HCT116 (cell line): ENCODE measurements around the gene OSGIN1.

ENCODE experiments used
- CTCF ChIP-seq, 3 experiments: fragments of 200-600 bp in 1 of 3; sonication (generic) in 1 of 3; IDR thresholded peaks in 2 of 3; conservative IDR thresholded peaks in 1 of 3; 2 replicates each; pipeline ENCODE4 v1.5.1; 2012 to 2017; ENCODE audit warnings: low read depth in 2 of 3, low read length in 2 of 3, antibody characterized with exemption in 1 of 3, borderline replicate concordance in 1 of 3, control low read depth in 1 of 3, mild to moderate bottlenecking in 1 of 3, mixed read lengths in 1 of 3, mixed run types in 1 of 3, moderate library complexity in 1 of 3; ENCODE audit not compliant: insufficient read depth in 1 of 3
- EZH2 ChIP-seq: fragments of 200-600 bp; sonication (generic); IDR thresholded peaks from 2 replicates; pipeline ENCODE4 v1.6.1; 2017; ENCODE audit warnings: antibody characterized with exemption, mixed run types
- EZH2phosphoT487 ChIP-seq: fragments of 200-600 bp; IDR thresholded peaks from 2 replicates; pipeline ENCODE4 v1.6.1; 2018; ENCODE audit warnings: antibody characterized with exemption, borderline replicate concordance
- MAX ChIP-seq: IDR thresholded peaks from 2 replicates; pipeline ENCODE4 v1.6.1; 2012
- POLR2A ChIP-seq: IDR thresholded peaks from 2 replicates; pipeline ENCODE4 v1.7.0; 2011; ENCODE audit warnings: borderline replicate concordance; ENCODE audit not compliant: insufficient read depth, insufficient read length; ENCODE audit errors: extremely low read depth
- POLR2AphosphoS5 ChIP-seq: IDR thresholded peaks from 2 replicates; pipeline ENCODE4 v1.6.1; 2011; ENCODE audit warnings: mild to moderate bottlenecking, low read depth, low read length, moderate library complexity
- RAD21 ChIP-seq: IDR thresholded peaks from 2 replicates; pipeline ENCODE4 v1.6.1; 2012; ENCODE audit warnings: low read depth, mild to moderate bottlenecking

DNA sequence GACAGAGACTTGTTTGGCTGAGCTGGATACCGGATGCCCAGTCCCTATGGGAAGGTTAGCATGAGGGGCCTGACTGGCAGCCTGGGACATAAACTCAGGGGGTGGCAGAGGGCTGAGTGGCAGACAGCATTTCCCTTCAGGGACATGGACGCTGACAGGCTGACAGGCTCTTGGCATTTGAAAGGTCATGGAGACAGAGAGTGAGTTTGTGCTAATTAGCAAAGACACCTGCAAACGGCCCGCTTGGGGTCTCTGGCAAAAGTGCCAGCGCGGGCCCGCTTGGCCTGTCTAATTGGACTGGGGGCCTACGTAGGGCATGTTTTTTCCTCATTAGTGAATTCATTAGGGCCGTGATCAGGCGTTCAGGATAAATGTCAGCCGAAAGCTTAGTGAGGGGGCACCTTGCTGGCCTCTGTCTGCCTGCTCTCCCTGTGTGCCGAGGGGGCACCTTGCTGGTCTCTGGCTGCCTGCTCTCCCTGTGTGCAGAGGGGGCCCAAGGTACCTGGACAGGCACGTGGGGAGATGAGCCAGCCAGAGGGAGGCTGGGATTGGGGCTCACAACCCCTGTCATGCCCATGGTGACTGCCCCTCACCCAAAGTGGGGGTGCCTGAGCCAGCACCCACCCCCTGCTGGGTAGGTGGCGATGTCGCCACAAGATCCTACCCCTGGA is 22.7 kb downstream of the OSGIN1 start:
- no peak for TF ChIP-seq POLR2AphosphoS5
- TF ChIP-seq MAX: no peak
- TF ChIP-seq CTCF (IDR thresholded peaks at IDR 0.05 in 2 of 3, conservative IDR thresholded peaks at IDR 0.05 in 1 of 3; ENCODE audit: borderline replicate concordance in 1 of 3, insufficient read depth in 1 of 3, low read depth in 2 of 3, low read length in 2 of 3): no peak
- no peak for TF ChIP-seq RAD21
- TF ChIP-seq POLR2A: no peak
- no peak for TF ChIP-seq EZH2phosphoT487
- TF ChIP-seq EZH2: no peak
